OCI-LY7 (cell line): Measurements from ENCODE around the gene CDX1.

Experiments used
- EZH2phosphoT487 ChIP-seq: fragments of 200-600 bp; sonication (generic); IDR thresholded peaks from 2 replicates; pipeline ENCODE4 v1.6.1; 2018; ENCODE audit warnings: low read depth, borderline replicate concordance, mild to moderate bottlenecking, mixed run types, antibody characterized with exemption, low read length, moderate library complexity, mixed read lengths
- TF ChIP-seq, protein P1 (sequence below): fragments of 200-600 bp; sonication (generic); conservative IDR thresholded peaks from 2 replicates; pipeline ENCODE4 v1.5.1; 2014; ENCODE audit warnings: mild to moderate bottlenecking, antibody characterized with exemption, low read length, moderate library complexity, mixed read lengths

DNA sequence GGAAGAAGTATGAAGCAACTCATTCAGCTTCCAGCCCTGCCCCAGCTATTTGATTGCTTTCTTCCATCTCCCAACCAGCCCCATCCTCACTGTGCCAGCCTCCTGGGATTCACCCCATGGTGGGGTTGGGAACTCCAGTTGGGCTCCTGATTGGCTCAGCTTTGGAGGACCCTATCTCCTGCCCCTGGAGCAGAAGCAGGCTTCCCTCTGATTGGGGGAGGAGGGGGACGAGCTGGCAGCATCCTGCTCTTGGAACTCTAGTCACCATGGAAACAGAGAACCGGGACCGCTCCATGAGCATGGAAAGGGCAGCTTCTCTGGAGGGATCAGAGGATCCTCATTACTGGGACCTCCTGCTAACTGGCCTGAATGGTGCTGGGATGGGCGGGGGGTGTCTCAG is 25.9 kb downstream of the CDX1 start:
- TF ChIP-seq, protein P1, sequence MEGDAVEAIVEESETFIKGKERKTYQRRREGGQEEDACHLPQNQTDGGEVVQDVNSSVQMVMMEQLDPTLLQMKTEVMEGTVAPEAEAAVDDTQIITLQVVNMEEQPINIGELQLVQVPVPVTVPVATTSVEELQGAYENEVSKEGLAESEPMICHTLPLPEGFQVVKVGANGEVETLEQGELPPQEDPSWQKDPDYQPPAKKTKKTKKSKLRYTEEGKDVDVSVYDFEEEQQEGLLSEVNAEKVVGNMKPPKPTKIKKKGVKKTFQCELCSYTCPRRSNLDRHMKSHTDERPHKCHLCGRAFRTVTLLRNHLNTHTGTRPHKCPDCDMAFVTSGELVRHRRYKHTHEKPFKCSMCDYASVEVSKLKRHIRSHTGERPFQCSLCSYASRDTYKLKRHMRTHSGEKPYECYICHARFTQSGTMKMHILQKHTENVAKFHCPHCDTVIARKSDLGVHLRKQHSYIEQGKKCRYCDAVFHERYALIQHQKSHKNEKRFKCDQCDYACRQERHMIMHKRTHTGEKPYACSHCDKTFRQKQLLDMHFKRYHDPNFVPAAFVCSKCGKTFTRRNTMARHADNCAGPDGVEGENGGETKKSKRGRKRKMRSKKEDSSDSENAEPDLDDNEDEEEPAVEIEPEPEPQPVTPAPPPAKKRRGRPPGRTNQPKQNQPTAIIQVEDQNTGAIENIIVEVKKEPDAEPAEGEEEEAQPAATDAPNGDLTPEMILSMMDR, result no peak
- no peak for TF ChIP-seq EZH2phosphoT487
